K562 (cell line): ENCODE data around the gene FAM83F. TPM values are rescaled to one million over a fixed set of nuclear protein-coding genes. Genes with fewer than 3 reads are reported as not detected.

Experiments used
- ATF4 ChIP-seq: fragments of 450-650 bp; formaldehyde crosslinking; IDR thresholded peaks from 2 replicates; pipeline ENCODE4 v1.4.0; 2022; ENCODE audit warnings: mild to moderate bottlenecking, moderate library complexity
- CBFA2T2 ChIP-seq: fragments of 450-650 bp; conservative IDR thresholded peaks from 2 replicates; pipeline ENCODE4 v1.6.1; 2017; ENCODE audit warnings: mild to moderate bottlenecking
- CCNT2 ChIP-seq: IDR thresholded peaks from 2 replicates; pipeline ENCODE4 v1.6.1; 2011; ENCODE audit warnings: borderline replicate concordance, low read depth, mild to moderate bottlenecking, moderate library complexity, mixed read lengths, low read length; ENCODE audit not compliant: insufficient read length; ENCODE audit errors: extremely low read depth
- CTBP1 ChIP-seq: fragments of 450-650 bp; IDR thresholded peaks from 2 replicates; pipeline ENCODE4 v1.6.1; 2016; ENCODE audit warnings: borderline replicate concordance
- ELF1 ChIP-seq: fragments of 200-800 bp; sonication (Bioruptor generic); IDR thresholded peaks from 2 replicates; pipeline ENCODE4 v1.6.1; 2016; ENCODE audit warnings: missing genetic modification characterization, missing compliant biosample characterization
- GABPB2 ChIP-seq: fragments of 250-450 bp; sonication (Bioruptor Pico); conservative IDR thresholded peaks from 2 replicates; pipeline ENCODE4 v1.5.1; 2021; ENCODE audit warnings: mild to moderate bottlenecking
- JUN ChIP-seq, 2 experiments: sonication (generic) in 1 of 2; formaldehyde crosslinking in 1 of 2; IDR thresholded peaks; 2 replicates each; pipeline versions ENCODE4 v1.6.1 to v1.8.0; 2012 to 2022; ENCODE audit warnings: borderline replicate concordance in 2 of 2, mild to moderate bottlenecking in 2 of 2, improper control_type of control experiment in 1 of 2, low read depth in 1 of 2, low read length in 1 of 2, missing genetic modification reagents in 1 of 2
- KLF16 ChIP-seq: IDR thresholded peaks from 2 replicates; pipeline ENCODE4 v1.6.1; 2016; ENCODE audit warnings: antibody characterized with exemption
- LCOR ChIP-seq: sonication (generic); formaldehyde crosslinking; IDR thresholded peaks from 2 replicates; pipeline ENCODE4 v1.8.0; 2022; ENCODE audit warnings: mild to moderate bottlenecking, missing genetic modification reagents
- PHB ChIP-seq: fragments of 250-450 bp; sonication (Bioruptor Pico); IDR thresholded peaks from 2 replicates; pipeline ENCODE4 v1.5.0; 2021
- RAD21 ChIP-seq, 2 experiments: fragments of 250-450 bp in 1 of 2; fragments of 450-650 bp in 1 of 2; sonication (Bioruptor Pico) in 1 of 2; formaldehyde crosslinking in 1 of 2; IDR thresholded peaks in 1 of 2; conservative IDR thresholded peaks in 1 of 2; 2 replicates each; pipeline versions ENCODE4 v1.4.0 to v1.8.0; 2020 to 2022; ENCODE audit warnings: mild to moderate bottlenecking in 2 of 2, moderate library complexity in 1 of 2
- SLC30A9 ChIP-seq: fragments of 250-450 bp; sonication (Bioruptor Pico); IDR thresholded peaks from 2 replicates; pipeline ENCODE4 v1.8.0; 2022; ENCODE audit warnings: mild to moderate bottlenecking, moderate library complexity
- TAF15 ChIP-seq: fragments of 200-400 bp; formaldehyde crosslinking; IDR thresholded peaks from 2 replicates; pipeline ENCODE4 v1.6.1; 2017; ENCODE audit warnings: mild to moderate bottlenecking, low read depth, low read length, moderate library complexity
- TCF3 ChIP-seq: sonication (generic); formaldehyde crosslinking; IDR thresholded peaks from 2 replicates; pipeline ENCODE4 v1.4.0; 2020; ENCODE audit warnings: mild to moderate bottlenecking, missing genetic modification reagents
- ZBTB43 ChIP-seq: sonication (generic); formaldehyde crosslinking; IDR thresholded peaks from 2 replicates; pipeline ENCODE4 v1.8.0; 2023; ENCODE audit warnings: mild to moderate bottlenecking, missing genetic modification reagents
- ZNF512 ChIP-seq: IDR thresholded peaks from 2 replicates; pipeline ENCODE4 v1.6.1; 2016; ENCODE audit warnings: missing genetic modification characterization, missing compliant biosample characterization
- ZNF77 ChIP-seq: fragments of 250-450 bp; sonication (Bioruptor Pico); IDR thresholded peaks from 2 replicates; pipeline ENCODE4 v1.5.0; 2020
- polyA plus RNA-seq, 8 experiments: library from polyadenylated mRNA; depleted of rRNA in 4 of 8; stranded (reverse) in 5 of 8; unstranded in 3 of 8; fragments of >200 nt; fragmentation: Nextera tagmentation in 2 of 8; fragmentation: Illumina TruSeq in 1 of 8; extraction: Ambion mirVana in 2 of 8; extraction: Trizol in 1 of 8; gene quantifications; 2 replicates each; pipeline versions ENCODE4 v1.2.1 to v1.2.3, GENCODE V29; 2011 to 2014; ENCODE audit warnings: inconsistent platforms in 1 of 8, missing spikeins in 1 of 8
- total RNA-seq, 7 experiments: library from RNA; depleted of rRNA in 6 of 7; stranded (reverse); fragments of >200 nt in 6 of 7; fragmentation: Illumina TruSeq in 2 of 7; extraction: Trizol in 2 of 7; gene quantifications; 2 replicates each; pipeline versions ENCODE4 v1.2.1 to v1.2.3, GENCODE V29; 2011 to 2021; ENCODE audit warnings: low replicate concordance in 1 of 7
- TF ChIP-seq, protein P1 (sequence below), 2 experiments: fragments of 450-650 bp; conservative IDR thresholded peaks; 2 replicates each; pipeline ENCODE4 v1.6.1; 2017; ENCODE audit warnings: mild to moderate bottlenecking in 2 of 2, moderate library complexity in 2 of 2
- TF ChIP-seq, protein P2 (sequence below): sonication (generic); formaldehyde crosslinking; IDR thresholded peaks from 2 replicates; pipeline ENCODE4 v1.5.0; 2020; ENCODE audit warnings: missing genetic modification reagents
- TF ChIP-seq, protein P3 (sequence below): IDR thresholded peaks from 2 replicates; pipeline ENCODE4 v1.6.1; 2012; ENCODE audit warnings: low read depth, low read length, improper control_type of control experiment, borderline replicate concordance

FAM83F gene
- total and polyA plus RNA-seq, 9 of the 15 experiments (the other 6 are each of a cell fraction or from before 2014, with no cell fraction given) = under 0.01 to 0.13 (median 0.04) TPM; not detected in 1

DNA sequence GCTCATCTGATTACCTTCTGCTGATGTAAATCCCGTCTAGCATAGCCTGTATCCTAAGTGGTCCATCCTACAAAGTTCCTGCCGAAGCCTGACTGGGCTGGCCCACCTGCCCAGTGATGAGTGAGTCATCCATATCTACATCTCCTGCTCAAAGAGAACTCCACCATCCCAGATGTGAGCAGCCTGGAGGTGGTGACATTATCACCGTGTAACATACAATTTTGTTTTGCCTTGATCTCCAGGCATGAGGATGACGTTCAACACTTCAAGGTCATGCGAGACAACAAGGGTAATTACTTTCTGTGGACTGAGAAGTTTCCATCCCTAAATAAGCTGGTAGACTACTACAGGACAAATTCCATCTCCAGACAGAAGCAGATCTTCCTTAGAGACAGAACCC is 29.0 kb upstream of the FAM83F start (continued):
- peak; percentile 87 for TF ChIP-seq TCF3 (CRISPR knock-in tag)
- TF ChIP-seq, protein P1, sequence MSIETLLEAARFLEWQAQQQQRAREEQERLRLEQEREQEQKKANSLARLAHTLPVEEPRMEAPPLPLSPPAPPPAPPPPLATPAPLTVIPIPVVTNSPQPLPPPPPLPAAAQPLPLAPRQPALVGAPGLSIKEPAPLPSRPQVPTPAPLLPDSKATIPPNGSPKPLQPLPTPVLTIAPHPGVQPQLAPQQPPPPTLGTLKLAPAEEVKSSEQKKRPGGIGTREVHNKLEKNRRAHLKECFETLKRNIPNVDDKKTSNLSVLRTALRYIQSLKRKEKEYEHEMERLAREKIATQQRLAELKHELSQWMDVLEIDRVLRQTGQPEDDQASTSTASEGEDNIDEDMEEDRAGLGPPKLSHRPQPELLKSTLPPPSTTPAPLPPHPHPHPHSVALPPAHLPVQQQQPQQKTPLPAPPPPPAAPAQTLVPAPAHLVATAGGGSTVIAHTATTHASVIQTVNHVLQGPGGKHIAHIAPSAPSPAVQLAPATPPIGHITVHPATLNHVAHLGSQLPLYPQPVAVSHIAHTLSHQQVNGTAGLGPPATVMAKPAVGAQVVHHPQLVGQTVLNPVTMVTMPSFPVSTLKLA (conservative IDR thresholded peaks at IDR 0.05) = 0 out of 4 replicates have a peak, but pooled peaks of 1 of the 2 experiments have one; percentile 21
- no peak for TF ChIP-seq ZBTB43
- TF ChIP-seq, protein P2, sequence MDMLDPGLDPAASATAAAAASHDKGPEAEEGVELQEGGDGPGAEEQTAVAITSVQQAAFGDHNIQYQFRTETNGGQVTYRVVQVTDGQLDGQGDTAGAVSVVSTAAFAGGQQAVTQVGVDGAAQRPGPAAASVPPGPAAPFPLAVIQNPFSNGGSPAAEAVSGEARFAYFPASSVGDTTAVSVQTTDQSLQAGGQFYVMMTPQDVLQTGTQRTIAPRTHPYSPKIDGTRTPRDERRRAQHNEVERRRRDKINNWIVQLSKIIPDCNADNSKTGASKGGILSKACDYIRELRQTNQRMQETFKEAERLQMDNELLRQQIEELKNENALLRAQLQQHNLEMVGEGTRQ (CRISPR knock-in tag) = no peak
- no peak for TF ChIP-seq ELF1 (tag)
- TF ChIP-seq ZNF512 (tag) = no peak
- 0 out of 4 replicates have a peak, but pooled peaks of 1 of the 2 experiments have one; percentile 9 for TF ChIP-seq RAD21 (CRISPR knock-in tag; conservative IDR thresholded peaks at IDR 0.05 in 1 of 2, IDR thresholded peaks at IDR 0.05 in 1 of 2)
- no peak for TF ChIP-seq GABPB2 (CRISPR knock-in tag)
- TF ChIP-seq PHB (CRISPR knock-in tag) = no peak
- TF ChIP-seq CCNT2 = peak; percentile 26
- no peak for TF ChIP-seq TAF15
- TF ChIP-seq CTBP1 = peak; percentile 99
- peak; percentile 89 for TF ChIP-seq CBFA2T2
- peak; percentile 80; the same call in 1 of the 2 replicates for TF ChIP-seq KLF16
- TF ChIP-seq, protein P3, sequence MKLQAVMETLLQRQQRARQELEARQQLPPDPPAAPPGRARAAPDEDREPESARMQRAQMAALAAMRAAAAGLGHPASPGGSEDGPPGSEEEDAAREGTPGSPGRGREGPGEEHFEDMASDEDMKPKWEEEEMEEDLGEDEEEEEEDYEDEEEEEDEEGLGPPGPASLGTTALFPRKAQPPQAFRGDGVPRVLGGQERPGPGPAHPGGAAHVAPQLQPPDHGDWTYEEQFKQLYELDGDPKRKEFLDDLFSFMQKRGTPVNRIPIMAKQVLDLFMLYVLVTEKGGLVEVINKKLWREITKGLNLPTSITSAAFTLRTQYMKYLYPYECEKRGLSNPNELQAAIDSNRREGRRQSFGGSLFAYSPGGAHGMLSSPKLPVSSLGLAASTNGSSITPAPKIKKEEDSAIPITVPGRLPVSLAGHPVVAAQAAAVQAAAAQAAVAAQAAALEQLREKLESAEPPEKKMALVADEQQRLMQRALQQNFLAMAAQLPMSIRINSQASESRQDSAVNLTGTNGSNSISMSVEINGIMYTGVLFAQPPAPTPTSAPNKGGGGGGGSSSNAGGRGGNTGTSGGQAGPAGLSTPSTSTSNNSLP = 0 out of 2 replicates have a peak, but pooled peaks have one; percentile 52
- TF ChIP-seq LCOR (CRISPR knock-in tag) = 0 out of 2 replicates have a peak, but pooled peaks have one; percentile 46
- no peak for TF ChIP-seq ZNF77 (CRISPR knock-in tag)
- no peak for TF ChIP-seq SLC30A9 (CRISPR knock-in tag)
- TF ChIP-seq JUN (IDR thresholded peaks at IDR 0.05; ENCODE audit: borderline replicate concordance, low read depth, low read length) = peak; percentile 90
- TF ChIP-seq JUN (CRISPR knock-in tag; IDR thresholded peaks at IDR 0.05; ENCODE audit: borderline replicate concordance) = peak; percentile 17; the same call in 1 of the 2 replicates
- TF ChIP-seq ATF4 (CRISPR knock-in tag) = no peak
